Stimulated activated CD8-positive, alpha-beta memory T cell treated with anti-CD3 and anti-CD28 coated beads, Interleukin-12 subunit alpha, Interleukin-12 subunit beta, amount 100 ng/mL, for 1 hour (primary cell): Measurements from ENCODE around the gene GNG7.
"Not testable (repeated sequence)": the region's sequence is repeated elsewhere in the genome, so short reads cannot be mapped to it uniquely, and the experiment has no call there.

Experiments used
- DNase-seq: peaks from one replicate; pipeline ENCODE4 v3.0.0-alpha.2; 2020; ENCODE audit warnings: low read depth

GNG7 gene

GRCh38 chr19:2641332-2641698 lies 61.2 kb downstream of the GNG7 start:
- DNase-seq = no peak

DNA sequence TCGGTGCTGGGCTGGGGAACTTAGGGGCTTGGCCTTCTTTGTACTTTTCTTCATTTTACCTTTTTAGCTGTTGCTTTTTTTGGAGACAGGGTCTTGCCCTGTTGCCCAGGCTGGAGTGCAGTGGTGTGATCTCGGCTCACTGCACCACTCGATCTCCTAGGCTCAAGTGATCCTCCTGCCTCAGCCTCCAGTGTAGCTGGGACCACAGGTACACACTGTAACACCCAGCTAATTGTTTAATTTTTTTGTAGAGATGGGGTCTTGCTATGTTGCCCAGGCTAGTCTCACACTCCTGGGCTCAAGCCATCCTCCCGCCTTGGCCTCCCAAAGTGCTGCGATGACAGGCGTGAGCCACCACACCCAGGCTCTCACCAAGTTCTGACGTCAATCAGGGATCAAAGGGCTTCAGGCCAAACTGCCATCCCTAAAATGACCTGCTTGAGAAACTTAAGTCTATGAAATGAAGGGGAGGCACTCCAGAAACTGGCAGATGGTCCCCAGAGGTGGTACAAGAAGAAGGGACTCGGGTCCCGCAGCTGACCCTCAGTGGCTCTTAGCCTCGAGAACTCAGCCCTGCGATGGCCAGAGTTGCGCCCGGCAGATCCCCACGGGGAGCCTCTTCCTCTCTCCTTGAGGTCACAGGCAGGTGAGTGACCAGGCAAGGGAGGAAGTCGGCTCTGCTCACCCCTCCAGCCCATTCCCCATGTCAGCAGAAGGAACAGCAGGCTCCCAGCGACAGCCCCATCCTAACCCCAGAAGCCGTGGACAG lies 61.7 kb downstream of the GNG7 start:
- DNase-seq = no peak

GRCh38 chr19:2639999-2640398 lies 62.5 kb downstream of the GNG7 start:
- no peak for DNase-seq

DNA sequence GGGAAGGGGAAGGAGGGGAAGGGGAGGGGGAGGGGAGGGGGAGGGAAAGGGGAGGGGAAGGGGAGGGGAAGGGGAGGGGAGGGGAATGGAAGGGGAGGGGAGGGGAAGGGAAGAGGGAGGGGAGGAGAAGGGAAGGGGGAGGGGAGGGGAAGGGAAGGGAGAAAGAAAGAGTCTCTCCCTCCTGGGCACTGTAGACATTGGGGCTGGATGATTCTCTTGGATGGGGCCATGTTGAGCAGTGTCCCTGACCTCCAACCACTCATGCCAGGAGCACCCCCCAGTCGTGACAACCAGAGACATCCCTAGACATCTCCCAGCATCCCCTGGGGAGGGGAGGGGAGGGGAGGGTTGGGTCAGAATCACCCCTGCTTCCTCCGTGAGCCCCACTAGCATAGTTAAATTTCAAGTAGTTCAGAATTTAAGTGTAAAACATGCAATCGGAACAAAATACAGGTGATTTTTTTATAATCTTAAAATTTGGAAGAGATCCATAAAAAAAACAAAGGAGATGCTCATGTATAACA lies 64.0 kb downstream of the GNG7 start:
- DNase-seq = no peak

- DNase-seq = peak; percentile 52
Measured at GRCh38 chr19:2636897-2637683, 65.4 kb downstream of the GNG7 start.

DNA sequence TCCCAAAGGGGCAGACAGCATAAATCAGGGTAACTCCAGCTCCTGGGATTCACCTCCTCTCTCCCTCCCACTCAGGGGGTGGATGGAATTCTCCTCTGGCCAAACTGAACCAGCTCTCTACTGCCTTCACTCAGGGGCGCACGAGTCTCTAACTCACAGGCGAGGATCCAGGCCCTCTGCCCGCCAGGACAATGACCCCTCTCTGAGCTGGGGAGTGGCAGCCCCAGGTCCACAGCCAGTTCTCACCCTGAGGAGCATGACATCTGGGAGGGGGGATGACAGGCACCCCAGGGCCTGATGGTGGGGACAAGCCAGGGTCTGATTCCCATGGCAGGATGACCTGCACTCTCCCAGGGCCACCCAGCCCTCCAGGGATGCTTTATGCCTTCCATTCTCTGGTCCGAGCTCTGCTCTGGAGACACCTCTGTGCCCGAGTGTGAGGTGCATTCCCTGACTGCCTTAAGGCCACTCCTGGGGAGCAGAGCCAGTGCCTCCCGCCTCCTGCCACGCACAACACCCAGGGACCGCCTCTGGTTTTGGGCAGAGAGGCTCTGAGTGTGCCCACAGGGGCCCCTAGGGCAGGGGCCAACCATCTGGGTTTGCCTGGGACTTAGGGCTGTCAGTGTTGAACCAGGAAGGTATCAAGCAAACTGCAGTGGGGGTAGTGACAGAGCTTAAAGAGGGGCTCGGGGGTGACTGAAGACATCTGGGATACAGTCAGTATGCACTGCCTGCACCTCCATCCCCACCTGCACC lies 66.2 kb downstream of the GNG7 start:
- DNase-seq = no peak

GRCh38 chr19:2634960-2635359 lies 67.5 kb downstream of the GNG7 start:
- DNase-seq = no peak

- DNase-seq = no peak
Measured at GRCh38 chr19:2634228-2634951, 68.1 kb downstream of the GNG7 start.

DNA sequence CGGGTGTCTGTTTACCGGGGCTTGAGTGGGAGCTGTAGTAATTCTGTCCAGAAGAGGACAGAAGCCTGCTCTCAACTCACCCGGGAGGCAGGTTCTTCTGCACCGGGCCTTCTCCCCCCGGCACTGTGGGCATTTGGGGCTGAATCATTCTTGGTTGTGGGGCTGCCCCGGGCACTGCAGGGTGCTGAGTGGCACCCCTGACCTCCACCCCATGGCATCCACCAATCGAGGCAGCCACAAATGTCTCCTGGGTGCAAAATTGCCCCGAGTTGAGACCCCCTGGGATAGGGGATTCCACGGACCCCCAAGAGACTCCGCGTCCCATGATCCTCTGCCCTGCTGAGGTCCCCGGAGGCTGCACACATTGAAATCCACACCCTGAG lies 68.8 kb downstream of the GNG7 start:
- DNase-seq = no peak

GRCh38 chr19:2631213-2631821 lies 71.2 kb downstream of the GNG7 start:
- DNase-seq = no peak

GRCh38 chr19:2630352-2631001 lies 72.0 kb downstream of the GNG7 start:
- DNase-seq = no peak

DNA sequence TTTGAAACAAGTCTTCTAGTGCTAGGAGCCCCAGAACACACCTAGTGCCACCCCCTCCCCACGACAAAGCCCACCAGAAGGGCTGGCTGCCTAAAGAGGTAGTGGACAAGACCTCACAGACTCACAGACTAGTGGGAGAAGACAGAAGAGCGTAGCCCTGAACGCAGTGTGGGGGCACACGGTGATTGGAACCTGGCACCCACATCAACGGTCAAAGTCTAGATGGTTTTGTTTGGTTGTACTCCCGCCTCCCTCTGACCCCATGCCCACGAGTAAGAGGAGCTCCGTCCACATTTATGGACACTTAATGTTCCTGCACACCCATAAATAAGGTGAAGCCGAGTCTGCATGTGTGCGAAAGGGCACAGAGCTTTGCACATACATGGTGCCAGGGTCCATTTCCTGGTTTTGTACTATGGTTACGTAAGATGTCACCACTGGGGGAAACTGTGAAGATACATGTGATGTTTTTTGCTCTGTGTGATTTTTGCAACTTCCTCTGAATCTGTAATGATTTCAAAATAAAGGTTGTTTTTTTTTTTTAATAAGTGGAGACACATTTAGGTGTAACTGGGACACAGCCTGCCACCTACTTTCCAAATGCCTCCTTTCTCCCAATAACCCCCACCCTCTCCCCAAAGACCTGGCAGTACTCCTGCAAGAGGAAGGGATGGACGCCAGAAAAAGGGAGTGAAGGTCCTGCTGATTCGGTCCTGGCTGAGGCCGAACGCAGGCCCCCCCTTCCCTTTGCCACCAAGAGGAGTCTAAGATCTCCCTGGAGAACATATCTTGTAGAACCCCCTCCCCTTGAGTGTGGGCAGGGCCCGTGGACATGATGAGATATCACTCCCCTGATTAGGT lies 72.8 kb downstream of the GNG7 start:
- no peak for DNase-seq

GRCh38 chr19:2628597-2628996 lies 73.9 kb downstream of the GNG7 start:
- DNase-seq = no peak

DNA sequence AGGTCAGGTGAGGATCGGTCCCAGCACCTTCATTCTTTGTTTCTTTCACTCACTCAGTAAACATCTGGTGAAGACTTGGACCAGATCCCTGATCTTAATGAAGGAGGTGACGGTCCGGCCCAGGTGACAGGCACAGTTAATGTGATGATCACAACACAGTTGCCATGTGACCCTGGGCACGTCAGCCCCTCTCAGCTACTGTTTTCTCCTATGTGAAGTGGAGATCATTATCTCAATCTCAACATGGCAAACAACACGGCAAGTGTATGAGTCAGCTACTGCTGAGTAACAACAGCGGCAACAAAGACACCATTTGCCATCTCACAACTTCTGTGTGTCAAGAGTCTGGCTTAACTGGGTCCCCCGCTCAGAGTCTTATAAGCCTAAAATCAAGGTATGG lies 74.6 kb downstream of the GNG7 start:
- no peak for DNase-seq

GRCh38 chr19:2627319-2627829 lies 75.1 kb downstream of the GNG7 start:
- DNase-seq = no peak

DNA sequence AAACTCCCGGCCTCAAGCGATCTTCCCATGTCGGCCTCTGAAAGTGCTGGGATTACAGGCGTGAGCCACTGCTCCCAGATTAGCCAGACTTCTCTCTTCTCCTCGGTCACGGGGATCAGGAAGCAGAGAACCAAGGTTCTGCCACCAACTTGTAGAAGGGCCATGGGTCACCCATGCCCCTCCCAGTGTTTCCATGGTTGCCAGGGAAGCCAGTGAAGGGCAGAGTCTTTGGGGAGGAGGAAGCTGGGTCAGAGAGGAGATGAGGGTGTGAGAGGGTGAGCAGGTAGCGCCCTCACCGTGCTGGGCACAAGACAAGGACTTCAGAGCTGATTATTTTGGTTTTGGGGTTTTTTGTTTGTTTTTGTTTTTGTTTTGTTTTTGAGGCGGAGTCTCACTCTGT lies 77.1 kb downstream of the GNG7 start:
- DNase-seq = no peak

DNA sequence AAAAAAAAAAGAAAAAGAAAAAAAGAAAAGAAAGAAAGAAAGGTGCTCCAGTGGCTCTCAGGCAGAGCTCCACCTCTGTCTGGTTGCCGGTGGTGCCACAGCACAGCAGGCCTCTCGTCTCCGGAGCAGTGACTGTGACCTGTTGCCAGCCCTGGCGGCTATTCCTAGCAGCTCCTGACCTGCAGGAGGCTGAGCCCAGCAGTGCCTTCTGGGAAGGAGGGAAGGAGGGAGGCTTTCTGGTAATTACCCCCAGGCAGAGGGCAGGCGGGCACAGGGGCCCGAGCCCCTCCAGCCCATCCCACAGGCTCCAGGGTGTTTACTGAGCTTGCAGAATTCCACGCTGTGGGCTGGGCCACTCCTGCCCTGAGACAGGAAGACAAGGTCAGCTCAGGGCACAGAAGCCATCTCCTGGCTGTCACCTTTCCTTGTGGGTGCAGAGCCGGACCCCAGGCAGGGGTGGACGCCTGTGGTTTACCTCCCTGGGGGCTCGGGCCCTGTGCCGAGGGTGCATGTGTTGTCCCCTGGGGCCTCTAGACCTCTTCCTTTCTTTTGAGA lies 77.9 kb downstream of the GNG7 start:
- DNase-seq = no peak

GRCh38 chr19:2623798-2624197 lies 78.7 kb downstream of the GNG7 start:
- no peak for DNase-seq

DNA sequence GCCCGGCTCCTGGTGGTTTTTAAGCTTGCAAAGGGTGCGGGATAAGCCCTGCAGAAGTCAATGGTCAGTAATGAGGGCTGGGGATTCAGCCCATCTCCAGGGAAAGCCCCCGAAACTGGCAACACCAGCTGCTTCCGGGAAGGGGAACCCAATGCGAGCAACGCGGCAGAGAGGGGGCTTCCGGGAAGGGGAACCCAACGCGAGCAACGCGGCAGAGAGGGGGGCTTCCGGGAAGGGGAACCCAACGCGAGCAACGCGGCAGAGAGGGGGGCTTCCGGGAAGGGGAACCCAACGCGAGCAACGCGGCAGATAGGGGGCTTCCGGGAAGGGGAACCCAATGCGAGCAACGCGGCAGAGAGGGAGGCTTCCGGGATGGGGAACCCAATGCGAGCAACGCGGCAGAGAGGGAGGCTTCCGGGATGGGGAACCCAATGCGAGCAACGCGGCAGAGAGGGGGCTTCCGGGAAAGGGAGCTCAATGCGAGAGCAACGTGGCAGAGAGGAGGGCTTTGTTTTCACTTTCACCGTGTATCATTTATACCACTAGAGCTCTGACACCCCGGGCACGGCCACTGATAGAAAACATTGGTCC lies 80.0 kb downstream of the GNG7 start:
- not testable (repeated sequence) for DNase-seq
